ENCODE data around the gene C15orf39. TPM values are rescaled to one million over a fixed set of nuclear protein-coding genes. Genes with fewer than 3 reads are reported as not detected.

The C15orf39 gene
- polyA plus RNA-seq, 1 donor from 2014 or later, result not detected

- H2AFZ ChIP-seq (ENCODE audit: low read depth, low read length), result no peak overlapping the region
- no peaks in the 10 kb centered on the region for H3F3A ChIP-seq (ENCODE audit: insufficient read depth, low read length, poor library complexity, severe bottlenecking)
- no peaks in the 10 kb centered on the region for H3K27me3 ChIP-seq (ENCODE audit: insufficient read depth, low read depth, low read length)
- no peak for TF ChIP-seq SMC3 (conservative IDR thresholded peaks at IDR 0.05; ENCODE audit: poor library complexity)
- TF ChIP-seq RAD21 (conservative IDR thresholded peaks at IDR 0.05), result no peak
- TF ChIP-seq TAF1 (IDR thresholded peaks at IDR 0.05; ENCODE audit: low read depth), result no peak
- no peak for TF ChIP-seq EP300 (conservative IDR thresholded peaks at IDR 0.05; ENCODE audit: poor library complexity, severe bottlenecking)
- TF ChIP-seq POLR2AphosphoS5 (IDR thresholded peaks at IDR 0.05), result no peak
- no peak for TF ChIP-seq EZH2 (IDR thresholded peaks at IDR 0.05; ENCODE audit: borderline replicate concordance, insufficient read depth, low read length, poor library complexity, severe bottlenecking)
- TF ChIP-seq CTCF (IDR thresholded peaks at IDR 0.05; ENCODE audit: poor library complexity, severe bottlenecking), result no peak
- TF ChIP-seq REST (IDR thresholded peaks at IDR 0.05; ENCODE audit: borderline replicate concordance), result no peak
- no peak for TF ChIP-seq MXI1 (conservative IDR thresholded peaks at IDR 0.05; ENCODE audit: poor library complexity, severe bottlenecking)
- no peak overlapping the region for H3K4me2 ChIP-seq (ENCODE audit: low read length)
- H4K20me1 ChIP-seq (ENCODE audit: insufficient read depth), result no peaks in the 10 kb centered on the region
- no peak overlapping the region for H3K9ac ChIP-seq (ENCODE audit: low read length)
- H3K9me2 ChIP-seq (ENCODE audit: insufficient read depth, low read length), result no peaks in the 10 kb centered on the region
- no peak overlapping the region for H3K4me3 ChIP-seq (ENCODE audit: low read length)
- no peaks in the 10 kb centered on the region for H3K79me2 ChIP-seq (replicated peaks; ENCODE audit: insufficient read depth, low read length)
- H3K27ac ChIP-seq (ENCODE audit: low read length), result no peak overlapping the region
- no peaks in the 10 kb centered on the region for H3K9me3 ChIP-seq (ENCODE audit: low read length)
- H3K36me3 ChIP-seq (ENCODE audit: insufficient read depth, low read length), result no peaks in the 10 kb centered on the region
Observed at GRCh38 chr15:75227663-75228280, 26.1 kb downstream of the C15orf39 start.

GRCh38 chr15:75228787-75229186, 27.1 kb downstream of the C15orf39 start:
- no peaks in the 10 kb centered on the region for H3K27me3 ChIP-seq (ENCODE audit: insufficient read depth, low read depth, low read length)
- no peaks in the 10 kb centered on the region for H3K36me3 ChIP-seq (ENCODE audit: insufficient read depth, low read length)
- H3K9me2 ChIP-seq (ENCODE audit: insufficient read depth, low read length), result no peaks in the 10 kb centered on the region
- no peak overlapping the region for H3K4me3 ChIP-seq (ENCODE audit: low read length)
- H2AFZ ChIP-seq (ENCODE audit: low read depth, low read length), result no peak overlapping the region
- no peaks in the 10 kb centered on the region for H3K9me3 ChIP-seq (ENCODE audit: low read length)
- TF ChIP-seq MXI1 (conservative IDR thresholded peaks at IDR 0.05; ENCODE audit: poor library complexity, severe bottlenecking) (no peak), CTCF (IDR thresholded peaks at IDR 0.05; ENCODE audit: poor library complexity, severe bottlenecking) (no peak), RAD21 (conservative IDR thresholded peaks at IDR 0.05) (no peak), SMC3 (conservative IDR thresholded peaks at IDR 0.05; ENCODE audit: poor library complexity) (no peak), EP300 (conservative IDR thresholded peaks at IDR 0.05; ENCODE audit: poor library complexity, severe bottlenecking) (no peak), POLR2AphosphoS5 (IDR thresholded peaks at IDR 0.05) (no peak), TAF1 (IDR thresholded peaks at IDR 0.05; ENCODE audit: low read depth) (no peak), REST (IDR thresholded peaks at IDR 0.05; ENCODE audit: borderline replicate concordance) (no peak), EZH2 (IDR thresholded peaks at IDR 0.05; ENCODE audit: borderline replicate concordance, insufficient read depth, low read length, poor library complexity, severe bottlenecking) (no peak)
- H3K79me2 ChIP-seq (replicated peaks; ENCODE audit: insufficient read depth, low read length), result no peaks in the 10 kb centered on the region
- no peaks in the 10 kb centered on the region for H3F3A ChIP-seq (ENCODE audit: insufficient read depth, low read length, poor library complexity, severe bottlenecking)
- no peak overlapping the region for H3K9ac ChIP-seq (ENCODE audit: low read length)
- H4K20me1 ChIP-seq (ENCODE audit: insufficient read depth), result no peaks in the 10 kb centered on the region
- no peak overlapping the region for H3K27ac ChIP-seq (ENCODE audit: low read length)
- no peak overlapping the region for H3K4me2 ChIP-seq (ENCODE audit: low read length)

Data from neural cell (in vitro differentiated cells).